ENCODE results near the gene ATXN7L1.

GRCh38 chr7:105738133-105738532 lies 138.3 kb downstream of the ATXN7L1 start:
- TF ChIP-seq CTCF (IDR thresholded peaks at IDR 0.05): no peak
- TF ChIP-seq POLR2A (IDR thresholded peaks at IDR 0.05): no peak
